ENCODE measurements around the gene RIT2. TPM values are rescaled to one million over a fixed set of nuclear protein-coding genes. Genes with fewer than 3 reads are reported as not detected.

Gene RIT2
- total RNA-seq, 2 experiments from 2014 or later: not detected

DNA sequence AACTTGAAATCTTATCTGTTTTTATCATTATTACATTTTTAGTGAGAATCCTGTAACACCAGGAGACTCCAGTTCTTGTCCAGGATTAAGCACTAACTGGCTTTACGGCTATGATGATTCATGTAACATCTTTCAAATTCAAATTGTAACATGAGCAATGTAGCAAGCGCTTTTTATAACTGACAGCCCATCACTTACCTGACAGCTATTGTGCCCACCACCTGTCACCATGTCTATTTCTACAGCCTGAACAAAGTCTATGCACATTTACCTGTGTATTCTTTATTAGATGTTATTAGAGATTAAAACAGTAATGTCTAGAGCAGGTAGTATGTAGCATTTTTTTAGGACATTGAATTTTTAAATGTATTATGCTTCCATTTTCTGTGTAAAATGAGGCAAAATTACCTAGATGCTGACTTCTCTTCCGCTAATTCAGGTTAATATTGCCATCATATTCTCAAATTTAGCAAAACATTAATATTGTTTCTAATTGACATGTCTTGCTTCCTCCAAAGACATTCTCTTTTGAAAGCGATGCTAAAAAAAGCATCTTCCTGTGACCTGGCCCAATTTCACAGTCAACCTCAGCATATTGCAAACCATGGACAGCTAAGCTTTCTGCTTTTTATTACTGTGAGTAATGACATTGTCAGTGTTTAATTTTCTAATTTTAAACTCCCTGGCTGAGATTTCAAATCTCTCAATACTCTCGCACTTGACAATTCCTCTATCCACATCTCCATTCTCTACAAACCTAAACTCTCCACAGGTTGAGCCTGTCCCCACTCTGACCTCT, 37.8 kb downstream of the RIT2 start:
- no peak for DNase-seq
- ChIA-PET POLR2A (no interaction called here), CTCF (no interaction called here)
- no peak for ATAC-seq
- no peaks in the 10 kb centered on the region for H3K27me3 Mint-ChIP-seq
- peaks cover 4% of the 10 kb centered on the region for H3K9me3 Mint-ChIP-seq
- H3K27ac Mint-ChIP-seq: no peak overlapping the region
- TF ChIP-seq, protein P1, sequence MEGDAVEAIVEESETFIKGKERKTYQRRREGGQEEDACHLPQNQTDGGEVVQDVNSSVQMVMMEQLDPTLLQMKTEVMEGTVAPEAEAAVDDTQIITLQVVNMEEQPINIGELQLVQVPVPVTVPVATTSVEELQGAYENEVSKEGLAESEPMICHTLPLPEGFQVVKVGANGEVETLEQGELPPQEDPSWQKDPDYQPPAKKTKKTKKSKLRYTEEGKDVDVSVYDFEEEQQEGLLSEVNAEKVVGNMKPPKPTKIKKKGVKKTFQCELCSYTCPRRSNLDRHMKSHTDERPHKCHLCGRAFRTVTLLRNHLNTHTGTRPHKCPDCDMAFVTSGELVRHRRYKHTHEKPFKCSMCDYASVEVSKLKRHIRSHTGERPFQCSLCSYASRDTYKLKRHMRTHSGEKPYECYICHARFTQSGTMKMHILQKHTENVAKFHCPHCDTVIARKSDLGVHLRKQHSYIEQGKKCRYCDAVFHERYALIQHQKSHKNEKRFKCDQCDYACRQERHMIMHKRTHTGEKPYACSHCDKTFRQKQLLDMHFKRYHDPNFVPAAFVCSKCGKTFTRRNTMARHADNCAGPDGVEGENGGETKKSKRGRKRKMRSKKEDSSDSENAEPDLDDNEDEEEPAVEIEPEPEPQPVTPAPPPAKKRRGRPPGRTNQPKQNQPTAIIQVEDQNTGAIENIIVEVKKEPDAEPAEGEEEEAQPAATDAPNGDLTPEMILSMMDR (IDR thresholded peaks at IDR 0.05): no peak
- no peaks in the 10 kb centered on the region for H3K4me1 Mint-ChIP-seq (ENCODE audit: low read depth)
- no peak overlapping the region for H3K4me3 Mint-ChIP-seq
- intact Hi-C loops (cut with micrococcal nuclease): no loop called here
- H3K36me3 Mint-ChIP-seq (ENCODE audit: low read depth): no peaks in the 10 kb centered on the region

DNA sequence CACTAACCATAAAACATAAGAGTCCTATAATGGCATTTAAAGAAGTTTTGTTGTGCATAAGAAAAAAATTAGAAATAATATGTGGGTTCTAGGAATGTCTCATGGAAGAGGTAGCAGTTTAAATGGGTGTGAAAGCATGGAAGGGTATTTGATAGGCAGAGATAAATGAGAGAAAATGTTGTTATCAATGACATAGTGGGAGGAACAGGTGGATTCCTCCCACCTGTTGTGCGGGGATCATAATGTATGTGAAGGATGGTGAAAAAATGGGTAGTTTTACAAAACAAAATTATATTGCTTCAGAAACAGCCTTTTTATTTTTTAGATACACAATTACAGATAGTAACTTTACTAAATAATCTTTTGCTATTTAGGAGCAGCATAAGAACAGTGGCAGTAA, 41.7 kb downstream of the RIT2 start:
- Mint-ChIP-seq H3K4me1 (ENCODE audit: low read depth) (no peaks in the 10 kb centered on the region), H3K27me3 (no peaks in the 10 kb centered on the region), H3K27ac (no peak overlapping the region), H3K36me3 (ENCODE audit: low read depth) (no peaks in the 10 kb centered on the region), H3K9me3 (peaks cover 9% of the 10 kb centered on the region), H3K4me3 (no peak overlapping the region)
- intact Hi-C loops (cut with micrococcal nuclease): no loop called here
- TF ChIP-seq, protein P1 (IDR thresholded peaks at IDR 0.05): no peak
- DNase-seq (no peak), ATAC-seq (no peak)
- CTCF ChIA-PET: no interaction called here
- POLR2A ChIA-PET: no interaction called here

GRCh38 chr18:43068781-43069180, 46.7 kb downstream of the RIT2 start:
- intact Hi-C loops (cut with micrococcal nuclease): no loop called here
- Mint-ChIP-seq H3K27me3 (no peaks in the 10 kb centered on the region), H3K36me3 (ENCODE audit: low read depth) (no peaks in the 10 kb centered on the region), H3K4me3 (no peak overlapping the region), H3K27ac (no peak overlapping the region), H3K9me3 (peaks cover 8% of the 10 kb centered on the region), H3K4me1 (ENCODE audit: low read depth) (no peaks in the 10 kb centered on the region)
- CTCF ChIA-PET: no interaction called here
- ATAC-seq (no peak), DNase-seq (no peak)
- POLR2A ChIA-PET: no interaction called here
- TF ChIP-seq, protein P1 (IDR thresholded peaks at IDR 0.05): no peak

- no peak overlapping the region for H3K4me3 Mint-ChIP-seq
- no peak for DNase-seq
- TF ChIP-seq, protein P1 (IDR thresholded peaks at IDR 0.05): no peak
- no peaks in the 10 kb centered on the region for H3K36me3 Mint-ChIP-seq (ENCODE audit: low read depth)
- intact Hi-C loops (cut with micrococcal nuclease): no loop called here
- ATAC-seq: no peak
- peaks cover 10% of the 10 kb centered on the region for H3K9me3 Mint-ChIP-seq
- ChIA-PET POLR2A (no interaction called here), CTCF (interaction anchor here (0.8 kb wide), 1 partner anchor 30 kb away, joined by 3 read pairs; no protein-coding TSS in a partner anchor)
- no peaks in the 10 kb centered on the region for H3K4me1 Mint-ChIP-seq (ENCODE audit: low read depth)
- no peaks in the 10 kb centered on the region for H3K27me3 Mint-ChIP-seq
- no peak overlapping the region for H3K27ac Mint-ChIP-seq
Measured at GRCh38 chr18:43067570-43067969, 47.9 kb downstream of the RIT2 start.

GRCh38 chr18:43061816-43062215, 53.7 kb downstream of the RIT2 start:
- H3K36me3 Mint-ChIP-seq (ENCODE audit: low read depth): no peaks in the 10 kb centered on the region
- H3K27ac Mint-ChIP-seq: no peak overlapping the region
- CTCF ChIA-PET: no interaction called here

More at GRCh38 chr18:43061816-43062215, 53.7 kb downstream of the RIT2 start:
- Mint-ChIP-seq H3K9me3 (peaks cover 5% of the 10 kb centered on the region), H3K4me3 (no peak overlapping the region), H3K27me3 (no peaks in the 10 kb centered on the region), H3K4me1 (ENCODE audit: low read depth) (no peaks in the 10 kb centered on the region)
- intact Hi-C loops (cut with micrococcal nuclease): no loop called here
- DNase-seq: no peak
- POLR2A ChIA-PET: no interaction called here
- TF ChIP-seq, protein P1 (IDR thresholded peaks at IDR 0.05): no peak
- no peak for ATAC-seq
